Lung microvascular endothelial cell (primary cell): Measurements from ENCODE around the gene SLC38A10. TPM values are rescaled to one million over a fixed set of nuclear protein-coding genes. Genes with fewer than 3 reads are reported as not detected.
A peak's percentile ranks its signal among the peaks of the same experiment; 100 is the strongest.

Experiments
- DNase-seq, 2 donors: peaks; one replicate each; pipeline versions ENCODE4 v3.0.0 to v3.0.0-alpha.2; 2010; ENCODE audit warnings: low read depth in 2 of 2
- total RNA-seq: library from RNA; depleted of rRNA; stranded (reverse); fragments of >200 nt; gene quantifications from 2 replicates; pipeline ENCODE4 v1.2.1, GENCODE V29; 2014

Gene SLC38A10
- total RNA-seq, 1 donor from 2014 or later, result 52.0 TPM

DNA sequence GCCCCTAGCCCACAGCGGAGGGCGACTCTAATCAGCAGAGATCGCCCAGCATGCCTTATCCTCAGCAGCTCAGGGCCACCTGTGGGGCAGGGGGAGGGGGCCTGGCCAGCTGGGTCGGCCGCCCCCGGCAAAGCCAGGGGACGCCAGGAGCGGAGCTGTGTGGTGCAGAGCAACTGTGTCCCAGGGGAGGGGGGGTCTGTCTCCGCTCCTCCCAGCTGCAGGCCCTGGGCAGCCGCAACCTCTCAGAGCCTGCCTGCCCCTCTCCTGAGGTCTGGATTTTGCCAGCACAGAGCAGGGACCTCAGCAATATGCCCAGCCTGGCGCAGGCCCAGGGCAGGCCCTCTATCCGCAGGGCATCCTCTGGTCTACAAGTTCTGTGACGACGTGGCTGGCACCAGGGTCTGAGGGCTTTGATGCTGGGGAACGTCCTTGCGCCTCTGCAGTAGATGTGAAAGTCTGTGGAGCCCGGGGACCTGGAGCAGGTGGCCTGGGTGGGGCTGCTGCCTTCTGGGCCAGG is 36.5 kb upstream of the SLC38A10 start:
- DNase-seq, result no peak

DNA sequence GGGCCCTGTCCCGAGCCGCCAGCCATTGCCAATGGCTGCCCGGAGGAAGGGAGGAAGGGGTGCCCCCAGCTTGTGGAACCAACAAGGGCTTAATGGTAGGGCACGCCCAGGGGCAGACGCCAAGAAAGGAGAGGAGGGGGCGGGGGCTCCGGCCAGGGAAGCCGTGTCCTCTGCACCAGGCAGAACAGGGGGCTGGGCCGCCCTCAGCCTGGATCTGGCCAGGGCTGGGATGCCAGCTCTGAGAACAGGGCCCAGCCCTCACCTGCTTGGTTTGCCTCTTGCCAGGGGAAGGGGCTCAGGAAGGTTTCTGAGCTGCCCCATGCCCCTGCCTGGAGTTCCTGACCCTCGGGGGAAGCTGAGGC is 35.8 kb upstream of the SLC38A10 start:
- DNase-seq, result no peak

DNA sequence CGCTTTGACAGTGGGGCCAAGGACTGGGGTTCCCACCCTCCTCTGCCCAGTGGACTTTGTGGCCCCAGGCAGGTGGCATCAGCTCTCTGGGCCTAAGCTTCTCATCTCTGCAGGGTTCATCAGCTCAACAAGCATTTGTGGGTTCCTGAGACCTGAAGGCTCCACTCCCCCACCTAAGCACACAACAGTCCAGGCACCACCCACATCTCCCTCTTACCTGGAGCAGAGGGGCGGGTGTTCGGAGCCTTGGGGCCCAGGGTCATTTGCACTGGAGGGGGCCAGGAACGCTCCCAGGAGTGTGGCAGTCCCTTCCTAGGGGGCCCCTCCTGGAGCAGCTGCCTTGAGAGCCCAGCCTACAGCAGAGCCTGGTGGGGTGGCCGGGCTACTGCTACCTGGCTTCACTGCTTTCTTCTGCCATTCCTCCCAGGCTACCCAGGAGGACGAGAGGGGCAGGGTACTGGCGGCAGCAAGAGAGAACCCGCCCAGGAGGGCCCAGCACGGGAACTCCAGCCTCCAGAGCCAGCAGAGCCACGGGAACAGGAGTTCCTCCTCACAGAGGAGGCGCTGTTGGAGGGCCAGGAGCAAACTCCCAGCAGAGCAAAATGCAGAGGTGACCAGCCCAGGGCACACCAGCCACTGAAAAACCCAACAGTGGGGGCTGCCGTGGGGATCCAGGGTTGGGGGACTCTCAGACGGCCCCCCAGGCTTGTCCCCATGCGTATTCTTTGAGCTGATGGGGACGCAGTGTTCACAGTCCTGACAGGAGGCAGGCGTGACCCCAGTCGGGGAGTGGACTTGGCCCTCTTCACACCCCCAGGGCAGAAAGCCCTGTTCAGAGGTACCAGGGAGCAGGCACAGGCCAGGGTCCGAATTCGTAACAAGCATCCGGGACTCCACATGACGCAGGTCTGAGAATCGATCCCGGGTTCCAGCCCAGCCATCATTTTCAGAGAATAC is 35.1 kb upstream of the SLC38A10 start:
- DNase-seq, result peak in 1 of 2 donors; percentile 16

DNA sequence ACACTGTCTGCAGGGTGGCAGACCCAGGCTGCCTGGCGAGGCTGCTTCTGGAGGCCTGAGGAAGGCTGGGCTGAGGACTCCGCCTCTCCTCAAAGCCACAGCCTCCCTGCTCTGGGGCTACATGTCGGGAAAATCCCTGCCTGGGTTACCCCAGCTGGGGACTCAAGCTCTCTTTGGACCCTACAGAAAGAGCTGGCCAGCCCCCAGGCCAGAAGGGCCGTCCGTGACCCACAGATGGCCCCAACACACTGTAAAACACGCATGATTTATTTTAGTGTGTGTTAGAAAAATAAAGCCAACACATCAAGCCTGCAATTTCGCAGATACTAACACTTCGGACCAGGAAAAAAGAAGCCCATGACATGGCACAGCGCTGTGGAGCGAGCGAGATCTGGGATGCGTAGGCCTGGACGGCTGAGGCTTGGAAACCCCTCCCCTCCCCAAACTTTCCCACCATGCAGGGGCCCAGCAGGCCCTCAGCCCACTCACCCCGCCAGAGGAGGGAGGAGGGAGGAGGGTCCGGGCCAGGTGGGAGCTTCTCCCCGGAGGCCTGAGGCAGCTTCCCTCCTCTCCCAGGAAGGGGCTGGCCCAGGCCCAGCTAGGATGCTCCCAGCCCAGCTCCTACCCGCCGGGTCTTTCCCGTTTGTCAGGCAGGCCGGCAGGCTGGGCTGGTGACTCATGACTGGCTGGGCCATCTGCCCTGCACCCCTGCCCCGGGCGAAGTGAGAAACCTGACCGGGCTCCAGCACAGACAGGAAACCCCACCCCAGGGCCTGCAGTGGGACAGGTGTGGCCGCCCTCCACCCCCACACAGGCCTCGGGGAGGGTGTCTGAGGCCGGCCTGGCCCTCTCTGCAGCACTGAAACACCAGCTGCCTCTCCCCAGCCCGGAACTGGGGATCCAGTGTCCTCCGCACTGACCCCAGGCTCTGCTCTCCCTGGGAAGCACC is 34.1 kb upstream of the SLC38A10 start:
- DNase-seq, result peak; percentile 76 to 79

DNA sequence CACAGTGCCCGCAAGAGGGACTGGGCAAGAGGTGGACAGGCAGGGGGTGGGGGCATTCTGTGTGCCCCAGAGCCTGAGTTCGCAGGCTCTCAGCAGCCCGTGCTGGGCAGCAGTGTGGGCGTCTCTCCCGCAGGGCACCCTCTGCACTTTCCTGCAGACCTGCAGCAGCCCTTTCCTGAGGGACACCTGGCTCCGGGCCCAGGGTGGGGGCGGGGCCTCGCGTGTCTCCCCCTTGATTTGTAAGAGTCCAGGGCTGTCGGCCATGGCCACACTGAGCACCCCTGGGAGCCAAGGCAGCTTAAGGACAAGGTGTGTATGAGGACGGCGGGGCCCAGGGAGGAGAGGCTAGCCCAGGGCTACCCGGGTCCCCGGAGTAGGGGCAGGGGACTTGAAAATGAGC is 33.4 kb upstream of the SLC38A10 start:
- no peak for DNase-seq

DNA sequence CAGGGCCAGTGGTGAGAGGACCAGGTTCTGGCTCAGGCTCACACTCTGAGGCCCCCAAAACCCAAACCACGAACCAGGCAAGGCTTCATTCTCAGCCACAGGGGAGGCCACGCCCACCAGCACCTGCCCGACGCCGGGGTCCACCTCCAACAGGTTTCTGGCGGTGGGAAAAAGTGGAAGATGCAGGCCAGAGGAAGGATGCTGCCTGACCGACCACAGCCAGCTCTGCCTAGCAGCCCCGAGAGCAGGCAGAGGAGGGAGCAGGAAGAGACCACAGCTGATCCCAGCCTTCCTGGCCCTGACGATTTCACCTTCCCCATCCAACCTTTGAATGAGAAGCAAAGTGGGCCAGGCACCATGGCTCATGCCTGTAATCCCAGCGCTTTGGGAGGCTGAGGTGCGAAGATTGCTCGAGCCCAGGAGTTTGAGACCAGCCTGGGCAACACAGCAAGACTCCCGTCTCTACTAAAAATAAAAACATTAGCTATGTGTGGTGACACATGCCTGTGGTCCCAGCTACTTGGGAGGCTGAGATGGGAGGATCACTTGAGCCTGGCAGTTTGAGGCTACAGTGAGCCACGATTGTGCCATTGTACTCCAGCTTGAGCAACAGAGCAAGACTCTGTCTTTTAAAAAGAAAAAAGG is 30.7 kb upstream of the SLC38A10 start:
- DNase-seq, result no peak

DNA sequence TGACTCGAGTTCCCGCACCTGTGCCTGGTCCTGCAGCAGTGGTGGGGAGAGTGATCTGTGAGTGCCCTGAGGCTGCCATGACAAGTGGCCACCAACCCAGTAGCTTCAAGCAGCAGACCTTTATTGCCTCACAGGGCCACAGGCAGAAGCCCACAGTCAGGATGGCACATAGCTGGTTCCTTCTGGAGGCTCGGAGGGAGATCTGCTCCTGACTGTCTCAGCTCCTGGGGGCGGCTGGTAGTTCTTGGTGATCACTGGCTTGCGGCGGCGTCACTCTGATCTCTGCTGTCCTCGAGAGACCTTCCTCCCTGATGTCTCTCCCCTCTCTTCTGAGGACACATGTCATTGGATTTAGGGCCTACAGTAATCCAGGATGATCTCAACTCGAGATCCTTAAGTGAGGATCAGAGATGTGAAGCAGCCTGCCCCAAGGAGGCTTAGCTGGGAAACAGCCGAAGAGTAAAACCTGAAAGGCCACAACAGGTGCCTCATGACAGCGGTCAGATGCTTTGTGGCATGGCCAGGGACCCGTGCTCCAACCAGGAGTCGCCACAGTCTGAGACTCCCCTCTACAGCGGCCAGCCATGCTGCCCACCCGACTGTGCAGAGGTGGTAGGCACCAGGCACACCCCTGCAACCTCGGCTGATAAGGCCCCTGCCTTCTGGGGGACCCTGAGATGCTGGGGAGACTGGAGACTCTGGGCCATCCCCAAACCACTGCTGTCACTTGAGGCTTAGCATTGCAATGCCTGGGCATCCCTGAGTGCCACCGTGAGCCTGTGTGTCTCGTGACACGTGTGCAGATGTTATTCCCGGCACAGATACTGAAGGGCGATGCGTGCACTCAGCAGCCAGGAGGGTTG is 30.0 kb upstream of the SLC38A10 start:
- DNase-seq, result no peak

DNA sequence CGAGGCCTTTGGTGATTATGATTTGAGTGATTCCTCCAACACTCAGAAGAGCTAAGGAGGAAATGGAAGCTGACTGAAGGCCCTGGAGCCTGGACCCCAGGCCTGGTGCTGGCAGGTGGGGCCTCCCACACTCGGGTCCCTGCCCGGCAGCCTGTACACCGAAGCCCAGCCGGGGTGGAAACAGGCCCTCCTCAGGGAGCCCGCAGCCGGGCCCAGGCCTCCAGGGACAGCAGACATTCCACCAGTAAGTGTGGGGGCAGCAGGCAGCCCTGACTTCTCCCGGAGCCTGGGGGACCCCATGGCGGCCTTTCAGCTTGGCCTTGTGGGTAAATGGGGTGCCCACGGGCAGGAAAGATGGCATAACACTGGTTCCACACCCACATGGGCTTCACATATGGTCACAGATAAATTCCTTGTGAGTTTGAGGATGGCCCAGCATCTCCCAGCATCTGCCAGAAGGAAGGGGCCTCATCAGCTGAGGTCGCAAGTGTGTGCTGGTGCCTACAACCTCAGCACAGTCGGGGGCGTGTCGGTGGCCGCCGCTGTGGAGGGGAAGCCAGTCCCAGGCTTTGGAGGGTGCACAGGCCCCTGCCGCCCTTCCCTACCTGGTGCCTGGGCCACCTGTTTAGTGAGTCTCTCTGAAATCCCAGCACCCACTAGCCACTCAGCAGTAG is 29.2 kb upstream of the SLC38A10 start:
- no peak for DNase-seq

DNA sequence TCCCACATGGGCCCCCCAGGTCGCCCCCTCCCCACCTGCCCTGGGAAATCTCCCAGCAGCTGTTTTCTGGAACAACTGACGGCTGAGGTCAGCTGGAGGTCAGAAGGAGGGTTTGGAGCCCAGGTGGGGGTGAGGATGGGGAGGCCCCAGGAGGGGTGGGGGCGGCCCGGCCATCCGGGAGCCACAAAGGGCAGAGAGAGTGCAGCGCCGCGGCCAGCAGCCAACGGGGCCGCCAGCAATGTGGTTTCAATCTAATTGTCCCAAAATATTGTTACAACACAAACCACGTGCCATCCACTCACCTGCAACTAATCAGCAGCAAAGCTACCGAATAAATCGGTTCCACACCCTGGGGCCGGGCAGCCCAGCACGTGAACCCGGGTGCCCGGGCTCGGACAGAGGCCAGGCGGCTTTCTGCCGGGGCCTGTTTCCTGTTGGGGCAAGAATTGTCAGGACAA is 28.3 kb upstream of the SLC38A10 start:
- no peak for DNase-seq

DNA sequence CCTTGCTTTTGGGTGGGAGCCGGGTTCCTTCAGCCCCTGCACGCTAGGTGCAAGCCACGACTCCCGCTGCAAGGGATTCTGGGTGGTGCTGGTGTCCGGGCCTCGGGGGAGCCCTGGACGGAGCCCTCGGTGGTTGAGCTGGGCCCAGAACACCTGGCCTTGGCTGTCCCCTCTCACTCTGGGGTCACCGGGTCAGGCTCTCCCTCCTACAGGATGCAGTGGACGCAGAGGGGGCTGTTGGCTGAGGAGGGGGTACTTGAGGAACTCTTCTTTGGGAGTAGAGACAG is 27.9 kb upstream of the SLC38A10 start:
- no peak for DNase-seq

DNA sequence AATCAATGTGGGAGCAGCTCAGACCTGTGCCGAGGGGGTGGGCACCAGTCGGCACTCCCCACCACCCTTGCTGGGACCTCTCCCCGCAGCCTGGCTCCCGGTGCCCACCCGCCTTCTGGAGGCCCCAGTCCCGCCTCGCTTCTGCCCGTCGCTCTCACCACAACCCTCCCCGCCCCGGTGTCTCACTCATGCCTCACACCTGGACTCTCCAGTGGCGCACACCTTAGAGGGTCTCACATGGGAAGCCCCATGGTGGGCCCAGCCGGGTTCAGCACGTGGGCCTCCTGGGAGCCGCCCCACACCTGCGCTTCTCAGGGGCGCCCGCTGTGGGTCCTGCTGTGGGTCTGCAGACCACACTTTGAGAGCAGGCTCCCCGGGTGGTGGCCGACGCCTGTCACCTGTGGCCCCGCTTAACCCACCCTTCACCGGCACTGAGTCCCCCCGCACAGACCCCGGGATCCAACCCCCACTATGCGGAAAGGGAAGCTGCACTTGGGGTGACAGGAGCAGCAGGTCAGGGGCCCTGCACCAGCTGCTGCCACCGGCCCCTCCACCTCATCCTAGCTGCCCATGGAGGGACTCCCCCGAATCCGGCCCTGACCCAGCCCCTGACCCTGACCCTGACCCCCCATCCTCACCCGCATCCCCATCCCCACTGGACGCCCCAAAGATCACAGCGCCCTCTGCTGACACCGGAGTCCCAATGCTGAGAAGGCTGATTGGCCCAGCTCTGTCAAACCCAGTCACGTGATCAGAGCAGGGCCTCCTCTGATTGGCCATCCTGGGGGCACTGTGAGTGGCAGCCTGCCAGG is 27.4 kb upstream of the SLC38A10 start:
- peak; percentile 25 to 36 for DNase-seq

DNA sequence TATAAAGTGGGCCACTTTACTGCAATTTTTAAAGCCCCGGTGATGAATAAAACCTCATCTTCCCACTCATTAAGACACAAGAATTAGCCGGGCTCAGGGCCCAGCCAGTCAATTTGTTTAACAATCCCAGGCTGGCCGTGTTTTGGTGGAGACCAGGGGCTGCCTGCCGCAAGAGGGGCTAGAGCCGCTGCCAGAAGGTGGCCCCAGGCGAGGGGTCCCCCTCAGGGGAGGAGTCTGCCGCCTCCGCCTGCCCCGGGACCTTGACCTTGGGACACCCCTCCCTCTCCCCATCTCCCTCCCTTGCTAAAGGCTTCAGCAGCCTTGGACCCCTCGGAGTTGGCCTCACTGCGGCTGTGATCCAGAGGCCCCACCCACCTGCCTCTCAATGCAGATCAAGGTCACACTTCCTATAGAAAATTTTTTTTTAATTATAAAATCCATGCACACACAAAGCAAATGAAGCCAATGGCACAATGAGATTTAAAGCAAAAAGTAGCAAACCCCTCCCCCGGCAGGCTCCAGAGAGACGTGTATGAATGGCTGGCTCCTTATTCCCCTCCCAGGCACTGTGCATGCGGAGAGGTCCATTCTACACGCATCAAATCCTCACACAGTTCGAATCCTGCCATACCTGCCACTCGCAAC is 23.0 kb upstream of the SLC38A10 start:
- no peak for DNase-seq

DNA sequence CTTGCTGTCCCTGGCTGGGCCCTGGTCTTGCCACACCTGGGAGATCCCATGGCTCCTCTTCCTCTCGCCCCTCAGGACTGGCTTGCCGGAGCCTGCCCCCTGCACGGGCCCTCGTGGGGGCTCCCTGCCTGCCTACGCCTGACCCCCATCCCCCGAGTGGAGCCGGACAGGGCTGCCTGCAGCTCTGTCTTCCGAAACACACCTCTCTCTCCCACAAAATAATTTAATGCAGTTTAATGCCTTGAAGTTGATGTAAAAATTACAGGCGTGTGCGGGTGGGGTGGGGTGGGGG is 22.4 kb upstream of the SLC38A10 start:
- DNase-seq, result no peak

DNA sequence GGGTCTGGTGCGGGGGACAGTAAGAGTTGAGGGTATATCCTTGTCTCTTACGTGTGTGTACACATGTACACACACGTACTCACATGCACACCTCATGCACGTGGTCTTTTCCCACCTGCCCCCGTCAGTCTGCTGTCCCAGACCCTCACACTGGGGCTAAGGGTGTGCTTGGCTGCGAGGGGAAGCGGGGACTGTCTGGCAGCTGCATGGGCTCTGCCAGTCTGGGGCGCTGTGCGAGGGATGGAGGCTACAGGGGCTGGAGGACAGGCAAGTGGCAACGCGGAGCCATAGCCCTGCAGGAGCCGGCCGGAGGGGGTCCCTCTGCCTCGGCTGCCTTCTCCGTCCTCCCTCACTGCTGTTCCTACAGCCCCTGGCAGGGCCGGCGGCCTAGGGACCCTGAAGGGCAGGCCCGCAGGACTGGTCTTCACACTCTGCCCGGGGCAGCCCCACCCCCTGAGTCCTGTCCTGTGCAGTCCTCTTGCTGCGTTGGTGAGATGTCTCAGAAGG is 20.8 kb upstream of the SLC38A10 start:
- DNase-seq, result no peak

DNA sequence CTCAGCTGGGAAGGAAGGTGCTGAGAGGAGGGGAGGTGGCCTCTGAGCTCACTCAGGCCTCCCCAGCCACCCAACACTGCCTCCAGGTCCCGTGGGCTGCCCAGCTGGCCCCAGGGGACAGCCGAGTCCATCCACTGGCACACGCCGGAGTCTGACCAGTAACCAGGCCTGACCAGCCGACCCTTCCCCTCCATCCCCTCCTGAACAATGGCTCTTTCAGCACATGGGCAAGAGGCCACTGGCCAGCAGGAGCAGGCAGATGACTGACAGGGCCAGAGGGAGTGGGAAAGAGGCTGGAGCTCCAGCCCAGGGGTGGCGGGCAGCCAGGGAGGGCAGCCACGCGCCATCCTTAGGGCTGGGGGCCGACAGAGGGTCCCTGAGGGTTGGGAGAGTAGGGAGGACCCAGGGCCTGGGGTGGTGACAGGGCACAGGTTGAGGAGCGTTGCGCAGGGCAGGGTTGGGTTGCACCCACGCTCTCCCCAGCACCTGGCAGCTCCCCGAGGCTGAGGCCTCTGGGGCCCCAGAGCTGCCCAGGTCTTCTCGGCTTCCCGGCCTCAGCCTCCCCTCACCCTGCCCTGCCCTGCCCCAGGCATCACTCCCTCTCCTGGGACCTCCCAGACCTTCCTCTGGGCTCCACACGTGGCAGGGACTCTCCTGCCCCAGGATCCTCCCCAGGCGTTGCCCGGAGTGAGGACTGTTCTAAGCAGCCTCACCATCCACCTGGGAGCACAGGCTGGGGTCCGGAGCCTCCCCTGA is 20.2 kb upstream of the SLC38A10 start:
- no peak for DNase-seq

DNA sequence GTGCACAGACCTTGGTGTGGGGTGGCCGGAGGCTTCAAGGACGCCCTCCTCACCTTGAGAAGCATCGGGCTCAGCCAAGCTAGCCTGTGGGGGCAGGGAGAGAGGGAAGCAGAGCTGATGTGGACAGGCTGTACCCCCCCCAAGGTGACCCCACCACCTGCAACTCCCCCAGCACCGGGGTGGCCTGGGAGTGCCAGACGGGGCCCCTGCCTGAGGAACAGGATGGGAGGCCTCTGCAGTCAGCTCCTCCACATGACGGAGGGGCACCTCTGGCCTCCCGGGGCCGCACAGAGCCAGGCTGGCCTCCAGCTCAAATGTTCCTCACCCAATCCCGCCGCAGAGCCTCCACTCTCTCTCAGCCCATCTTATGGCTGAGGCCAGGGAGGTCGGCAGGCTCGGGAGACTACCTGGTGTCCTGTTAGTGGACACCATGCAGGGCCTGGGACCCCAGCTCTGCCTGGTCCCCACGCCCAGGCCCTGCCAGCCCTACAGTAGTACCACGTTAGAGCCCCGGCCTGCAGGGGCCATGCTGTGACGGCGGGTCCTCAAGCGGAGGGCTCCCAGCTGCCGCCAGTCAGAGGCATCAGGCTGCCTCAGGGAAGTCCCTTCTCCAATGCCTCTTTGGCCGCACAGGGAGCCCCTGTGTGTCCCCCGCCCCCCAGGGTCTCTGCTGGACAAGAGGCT is 19.4 kb upstream of the SLC38A10 start:
- DNase-seq, result no peak

DNA sequence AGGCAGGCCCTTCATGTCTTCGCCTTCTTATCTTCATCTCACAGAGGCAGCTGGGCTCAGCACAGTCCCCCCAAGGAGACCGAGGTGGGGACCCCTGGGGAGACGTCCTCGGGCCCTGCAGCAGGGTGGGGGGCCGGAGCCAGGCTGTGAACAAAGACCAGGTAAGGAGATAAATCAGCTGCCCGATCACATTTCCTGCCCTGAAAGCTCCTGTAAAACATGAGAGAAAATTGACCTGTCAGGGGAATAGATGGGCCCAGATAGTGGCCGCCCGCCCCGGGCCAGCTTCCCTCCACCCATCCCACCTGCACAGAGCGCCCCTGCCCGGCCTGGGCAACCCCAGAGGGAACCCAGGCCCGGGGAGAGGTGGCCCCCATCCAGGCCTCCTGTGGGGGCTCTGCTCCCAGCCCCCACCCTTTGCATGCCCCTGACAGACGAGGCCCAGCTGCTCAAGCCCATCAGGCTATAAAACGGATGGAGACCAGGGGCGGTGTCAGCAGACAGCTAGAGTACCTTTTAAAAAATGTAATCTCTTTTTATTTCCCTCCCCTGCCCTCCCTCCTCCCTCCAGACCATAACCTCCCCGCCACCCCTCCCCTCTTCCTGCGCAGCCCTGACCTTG is 18.8 kb upstream of the SLC38A10 start:
- no peak for DNase-seq
